Skeletal muscle tissue (tissue), 4 donors: Measurements from ENCODE around the gene SLC16A1. TPM values are rescaled to one million over a fixed set of nuclear protein-coding genes. Genes with fewer than 3 reads are reported as not detected.
A peak's percentile ranks its signal among the peaks of the same experiment; 100 is the strongest.

Source experiments
- H3K27ac ChIP-seq: one replicate; pipeline ENCODE4 v1.7.0; 2013; ENCODE audit warnings: mild to moderate bottlenecking, low read depth, low read length, inconsistent platforms
- H3K27me3 ChIP-seq, 3 donors: one replicate each; pipeline ENCODE4 v1.7.0; 2013; ENCODE audit warnings: low read length in 3 of 3; ENCODE audit not compliant: control insufficient read depth in 3 of 3, insufficient read depth in 3 of 3
- H3K36me3 ChIP-seq, 3 donors: one replicate each; pipeline ENCODE4 v1.7.0; 2013; ENCODE audit warnings: low read length in 3 of 3; ENCODE audit not compliant: control insufficient read depth in 3 of 3, insufficient read depth in 3 of 3
- H3K4me1 ChIP-seq, 3 donors: one replicate each; pipeline ENCODE4 v1.7.0; 2013; ENCODE audit warnings: low read length in 3 of 3, mild to moderate bottlenecking in 3 of 3; ENCODE audit not compliant: control insufficient read depth in 3 of 3, insufficient read depth in 3 of 3
- H3K4me3 ChIP-seq, 3 donors: one replicate each; pipeline ENCODE4 v1.7.0; 2013; ENCODE audit warnings: low read length in 3 of 3
- H3K9ac ChIP-seq, 3 donors: one replicate each; pipeline ENCODE4 v1.7.0; 2013; ENCODE audit warnings: low read length in 3 of 3, mild to moderate bottlenecking in 3 of 3, moderate library complexity in 2 of 3, low read depth in 1 of 3
- H3K9me3 ChIP-seq, 3 donors: one replicate each; pipeline ENCODE4 v1.7.0; 2013; ENCODE audit warnings: low read length in 3 of 3; ENCODE audit not compliant: control insufficient read depth in 3 of 3
- total RNA-seq: library from RNA; depleted of rRNA; stranded (reverse); fragments of >200 nt; gene quantifications from one replicate; pipeline ENCODE4 v1.2.3, GENCODE V29; 2014
- donor health status: Osteomylitis.

SLC16A1 gene
- total RNA-seq, 1 donor from 2014 or later, result 40.2 TPM

GRCh38 chr1:112954945-112955772, 837 bp downstream of the SLC16A1 start:
- peaks cover 22 to 28% (median 22%) of the 10 kb centered on the region in 3 donors for H3K4me1 ChIP-seq
- H3K27me3 ChIP-seq, result no peaks in the 10 kb centered on the region
- H3K9ac ChIP-seq, result peak overlapping the region; percentile 86 to 98 (median 91)
- H3K4me3 ChIP-seq, result peak overlapping the region; percentile 91 to 99 (median 92)
- no peaks in the 10 kb centered on the region for H3K36me3 ChIP-seq
- H3K27ac ChIP-seq, result peak overlapping the region; percentile 95
- H3K9me3 ChIP-seq, result no peaks in the 10 kb centered on the region

- H3K4me1 ChIP-seq, result peaks cover 22 to 24% (median 22%) of the 10 kb centered on the region in 3 donors
- H3K27me3 ChIP-seq, result no peaks in the 10 kb centered on the region
- H3K4me3 ChIP-seq, result peak overlapping the region; percentile 91 to 99 (median 92)
- H3K9ac ChIP-seq, result peak overlapping the region; percentile 86 to 98 (median 91)
- H3K9me3 ChIP-seq, result no peaks in the 10 kb centered on the region
- peak overlapping the region; percentile 95 for H3K27ac ChIP-seq
- no peaks in the 10 kb centered on the region for H3K36me3 ChIP-seq
Measured at GRCh38 chr1:112954017-112954650, 1.9 kb downstream of the SLC16A1 start.

GRCh38 chr1:112950426-112950825, 5.6 kb downstream of the SLC16A1 start:
- no peaks in the 10 kb centered on the region for H3K36me3 ChIP-seq
- H3K9ac ChIP-seq, result no peak overlapping the region
- H3K9me3 ChIP-seq, result no peaks in the 10 kb centered on the region
- no peak overlapping the region for H3K4me3 ChIP-seq
- no peaks in the 10 kb centered on the region for H3K27me3 ChIP-seq
- peaks cover 9 to 11% (median 11%) of the 10 kb centered on the region in 3 donors for H3K4me1 ChIP-seq
- no peak overlapping the region for H3K27ac ChIP-seq

- Histone ChIP-seq H3K9me3 (no peaks in the 10 kb centered on the region), H3K27me3 (no peaks in the 10 kb centered on the region), H3K4me3 (no peak overlapping the region), H3K4me1 (peaks cover 3 to 5% (median 5%) of the 10 kb centered on the region in 3 donors), H3K36me3 (no peaks in the 10 kb centered on the region), H3K27ac (no peak overlapping the region), H3K9ac (no peak overlapping the region)
Measured at GRCh38 chr1:112946683-112947082, 9.3 kb downstream of the SLC16A1 start.

- no peaks in the 10 kb centered on the region for H3K36me3 ChIP-seq
- no peak overlapping the region for H3K27ac ChIP-seq
- no peaks in the 10 kb centered on the region for H3K9me3 ChIP-seq
- H3K4me3 ChIP-seq, result no peak overlapping the region
- H3K27me3 ChIP-seq, result no peaks in the 10 kb centered on the region
- peaks cover 2 to 8% (median 4%) of the 10 kb centered on the region in 3 donors for H3K4me1 ChIP-seq
- no peak overlapping the region for H3K9ac ChIP-seq
Measured at GRCh38 chr1:112939810-112940209, 16.2 kb downstream of the SLC16A1 start.

GRCh38 chr1:112938210-112938609, 17.8 kb downstream of the SLC16A1 start:
- peak overlapping the region in 1 of 3 donors; percentile 7 for H3K9ac ChIP-seq
- peaks cover 2 to 8% (median 4%) of the 10 kb centered on the region in 3 donors for H3K4me1 ChIP-seq
- H3K4me3 ChIP-seq, result no peak overlapping the region
- no peaks in the 10 kb centered on the region for H3K27me3 ChIP-seq
- H3K27ac ChIP-seq, result no peak overlapping the region
- H3K9me3 ChIP-seq, result no peaks in the 10 kb centered on the region
- no peaks in the 10 kb centered on the region for H3K36me3 ChIP-seq

- Histone ChIP-seq H3K4me1 (peaks cover 2 to 8% (median 4%) of the 10 kb centered on the region in 3 donors), H3K9me3 (no peaks in the 10 kb centered on the region), H3K9ac (peak overlapping the region in 1 of 3 donors; percentile 56), H3K4me3 (no peak overlapping the region), H3K27ac (no peak overlapping the region), H3K27me3 (no peaks in the 10 kb centered on the region), H3K36me3 (no peaks in the 10 kb centered on the region)
Measured at GRCh38 chr1:112937495-112937894, 18.5 kb downstream of the SLC16A1 start.

GRCh38 chr1:112937070-112937469, 18.9 kb downstream of the SLC16A1 start:
- H3K4me3 ChIP-seq, result no peak overlapping the region
- H3K4me1 ChIP-seq, result peaks cover 2 to 8% (median 4%) of the 10 kb centered on the region in 3 donors
- H3K27ac ChIP-seq, result peak overlapping the region; percentile 16
- H3K9ac ChIP-seq, result peak overlapping the region in 1 of 3 donors; percentile 56
- H3K9me3 ChIP-seq, result no peaks in the 10 kb centered on the region
- H3K36me3 ChIP-seq, result no peaks in the 10 kb centered on the region
- H3K27me3 ChIP-seq, result no peaks in the 10 kb centered on the region

- Histone ChIP-seq H3K36me3 (no peaks in the 10 kb centered on the region), H3K27ac (no peak overlapping the region), H3K27me3 (no peaks in the 10 kb centered on the region), H3K4me3 (no peak overlapping the region), H3K4me1 (peaks cover 2 to 8% (median 4%) of the 10 kb centered on the region in 3 donors), H3K9me3 (no peaks in the 10 kb centered on the region), H3K9ac (no peak overlapping the region)
Measured at GRCh38 chr1:112935461-112936111, 20.4 kb downstream of the SLC16A1 start.
